ENCODE results near the gene BPIFB6. TPM values are rescaled to one million over a fixed set of nuclear protein-coding genes. Genes with fewer than 3 reads are reported as not detected.

BPIFB6 gene
- total RNA-seq, 4 donors from 2014 or later, result not detected

DNA sequence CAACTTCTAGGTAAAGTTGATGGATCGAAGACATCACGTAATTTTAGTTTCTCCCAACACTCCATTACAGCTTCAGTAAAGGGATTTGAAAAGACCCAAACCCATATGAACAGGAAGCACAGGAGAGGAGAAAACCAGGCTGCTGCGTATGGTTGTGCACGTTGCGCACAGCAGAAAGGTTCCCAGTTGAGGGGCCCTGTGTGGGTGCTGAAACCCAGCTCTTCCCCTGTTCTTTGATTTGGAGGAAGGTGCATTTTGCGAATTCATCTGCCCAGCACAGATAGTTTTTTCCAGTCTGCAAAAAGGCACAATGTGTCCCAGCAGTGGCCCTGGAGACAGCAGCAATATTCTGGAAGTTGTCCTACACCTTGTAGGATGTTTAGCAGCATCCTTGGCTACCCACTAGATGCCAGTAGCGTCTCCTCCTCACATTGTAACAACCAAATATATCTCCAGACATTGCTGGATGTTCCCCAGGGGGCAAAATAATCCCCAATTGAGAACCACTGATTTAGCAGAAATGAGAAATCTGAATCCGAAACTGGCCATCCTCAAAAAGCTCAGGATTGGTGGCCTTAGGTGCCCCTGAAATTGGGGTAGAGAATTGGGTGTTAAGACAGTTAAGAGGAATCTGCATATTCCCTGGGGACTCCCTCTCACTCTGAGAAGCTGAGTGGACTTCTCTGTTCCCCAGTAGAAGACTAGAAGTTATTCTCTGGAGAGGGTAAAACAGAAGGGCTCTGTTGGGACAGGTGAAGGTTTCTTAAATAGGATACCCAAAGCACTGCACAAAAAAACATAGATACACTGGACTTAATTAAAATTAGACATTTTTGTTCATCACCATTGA lies 39.4 kb upstream of the BPIFB6 start:
- H3K27ac ChIP-seq, result no peak overlapping the region
- in situ Hi-C loops (cut with MboI; ENCODE audit: low pct_ligation_motif_present in 1 of 4, low pct_unique_long_range_greater_than_20kb in 1 of 4, low sequenced_read_pairs in 3 of 4), result no loop called here
- H3K4me3 ChIP-seq, result no peak overlapping the region
- 73 to 74% methylated on average over 7 to 8 of the region's 8 CpGs for WGBS, 2 donors (ENCODE audit: low coverage in 1 of 2)
- H3K27me3 ChIP-seq, result no peaks in the 10 kb centered on the region
- no peaks in the 10 kb centered on the region for H3K9me3 ChIP-seq
- DNase-seq, result no peak
- TF ChIP-seq EP300 (IDR thresholded peaks at IDR 0.05; ENCODE audit: low read depth), result no peak
- TF ChIP-seq POLR2AphosphoS5 (IDR thresholded peaks at IDR 0.05), result no peak
- no peak for TF ChIP-seq POLR2A (IDR thresholded peaks at IDR 0.05)
- TF ChIP-seq, protein P1, sequence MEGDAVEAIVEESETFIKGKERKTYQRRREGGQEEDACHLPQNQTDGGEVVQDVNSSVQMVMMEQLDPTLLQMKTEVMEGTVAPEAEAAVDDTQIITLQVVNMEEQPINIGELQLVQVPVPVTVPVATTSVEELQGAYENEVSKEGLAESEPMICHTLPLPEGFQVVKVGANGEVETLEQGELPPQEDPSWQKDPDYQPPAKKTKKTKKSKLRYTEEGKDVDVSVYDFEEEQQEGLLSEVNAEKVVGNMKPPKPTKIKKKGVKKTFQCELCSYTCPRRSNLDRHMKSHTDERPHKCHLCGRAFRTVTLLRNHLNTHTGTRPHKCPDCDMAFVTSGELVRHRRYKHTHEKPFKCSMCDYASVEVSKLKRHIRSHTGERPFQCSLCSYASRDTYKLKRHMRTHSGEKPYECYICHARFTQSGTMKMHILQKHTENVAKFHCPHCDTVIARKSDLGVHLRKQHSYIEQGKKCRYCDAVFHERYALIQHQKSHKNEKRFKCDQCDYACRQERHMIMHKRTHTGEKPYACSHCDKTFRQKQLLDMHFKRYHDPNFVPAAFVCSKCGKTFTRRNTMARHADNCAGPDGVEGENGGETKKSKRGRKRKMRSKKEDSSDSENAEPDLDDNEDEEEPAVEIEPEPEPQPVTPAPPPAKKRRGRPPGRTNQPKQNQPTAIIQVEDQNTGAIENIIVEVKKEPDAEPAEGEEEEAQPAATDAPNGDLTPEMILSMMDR (IDR thresholded peaks at IDR 0.05), result no peak
- H3K4me1 ChIP-seq, result no peaks in the 10 kb centered on the region
- no peaks in the 10 kb centered on the region for H3K36me3 ChIP-seq
- intact Hi-C loops (cut with DNase I; ENCODE audit: low total_unique reads), result no loop called here

DNA sequence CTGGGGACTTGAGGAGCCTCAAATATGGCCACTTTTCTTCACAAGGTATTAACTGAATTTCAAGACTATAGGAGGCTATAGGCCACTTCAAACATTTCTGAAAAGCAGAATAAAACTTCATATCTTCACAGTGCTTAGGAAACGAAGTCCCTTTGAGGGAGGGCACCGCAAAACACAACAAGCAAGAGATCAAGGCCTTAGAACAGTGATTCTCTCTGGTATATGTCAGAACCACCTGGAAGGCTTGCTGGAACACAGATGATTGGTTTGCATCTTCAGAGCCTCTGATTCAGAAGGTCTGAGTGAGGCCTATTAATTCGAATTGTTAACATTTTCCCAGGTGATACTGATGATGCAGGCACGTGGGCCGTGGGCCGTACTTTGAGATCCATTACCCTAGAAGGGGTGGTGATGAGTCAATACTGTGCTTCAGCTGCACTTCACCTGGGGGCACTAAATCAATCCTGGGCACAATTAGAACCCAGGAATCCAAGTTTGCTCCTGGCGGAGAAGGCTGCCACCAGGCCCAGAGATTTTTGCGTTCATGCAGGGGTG lies 37.9 kb upstream of the BPIFB6 start:
- Histone ChIP-seq H3K4me3 (no peak overlapping the region), H3K36me3 (no peaks in the 10 kb centered on the region), H3K9me3 (no peaks in the 10 kb centered on the region), H3K27me3 (no peaks in the 10 kb centered on the region), H3K27ac (no peak overlapping the region), H3K4me1 (no peaks in the 10 kb centered on the region)
- intact Hi-C loops (cut with DNase I; ENCODE audit: low total_unique reads), result no loop called here
- TF ChIP-seq EP300 (IDR thresholded peaks at IDR 0.05; ENCODE audit: low read depth) (no peak), POLR2A (IDR thresholded peaks at IDR 0.05) (no peak), POLR2AphosphoS5 (IDR thresholded peaks at IDR 0.05) (no peak)
- TF ChIP-seq, protein P1 (IDR thresholded peaks at IDR 0.05), result no peak
- WGBS, 2 donors (ENCODE audit: low coverage in 1 of 2), result 60 to 81% methylated on average over 2 to 8 of the region's 8 CpGs
- no peak for DNase-seq
- in situ Hi-C loops (cut with MboI; ENCODE audit: low pct_ligation_motif_present in 1 of 4, low pct_unique_long_range_greater_than_20kb in 1 of 4, low sequenced_read_pairs in 3 of 4), result no loop called here

DNA sequence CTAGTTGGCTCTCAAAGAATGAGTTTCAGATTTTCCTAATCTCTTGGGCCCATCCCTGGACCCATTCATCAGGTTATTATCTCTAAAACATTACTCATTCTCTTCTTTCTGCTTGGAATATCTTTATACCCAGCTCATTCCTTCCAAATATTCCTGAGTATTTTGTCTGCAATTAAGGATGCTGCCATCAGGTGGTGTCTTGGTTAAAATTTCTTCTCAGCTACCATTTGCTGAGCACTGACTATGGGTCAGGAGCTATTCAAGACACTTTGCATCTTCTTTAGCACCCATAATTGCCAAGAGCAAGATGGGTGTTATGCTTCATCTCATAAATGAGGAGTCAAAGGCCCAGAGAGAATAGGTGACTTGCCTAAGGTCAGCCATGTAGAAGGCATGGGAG lies 35.6 kb upstream of the BPIFB6 start:
- Histone ChIP-seq H3K27ac (no peak overlapping the region), H3K27me3 (no peaks in the 10 kb centered on the region), H3K36me3 (no peaks in the 10 kb centered on the region), H3K4me3 (no peak overlapping the region), H3K4me1 (no peaks in the 10 kb centered on the region), H3K9me3 (no peaks in the 10 kb centered on the region)
- intact Hi-C loops (cut with DNase I; ENCODE audit: low total_unique reads), result no loop called here
- TF ChIP-seq POLR2A (IDR thresholded peaks at IDR 0.05) (no peak), POLR2AphosphoS5 (IDR thresholded peaks at IDR 0.05) (no peak), EP300 (IDR thresholded peaks at IDR 0.05; ENCODE audit: low read depth) (no peak)
- TF ChIP-seq, protein P1 (IDR thresholded peaks at IDR 0.05), result no peak
- in situ Hi-C loops (cut with MboI; ENCODE audit: low pct_ligation_motif_present in 1 of 4, low pct_unique_long_range_greater_than_20kb in 1 of 4, low sequenced_read_pairs in 3 of 4), result no loop called here
- no peak for DNase-seq

DNA sequence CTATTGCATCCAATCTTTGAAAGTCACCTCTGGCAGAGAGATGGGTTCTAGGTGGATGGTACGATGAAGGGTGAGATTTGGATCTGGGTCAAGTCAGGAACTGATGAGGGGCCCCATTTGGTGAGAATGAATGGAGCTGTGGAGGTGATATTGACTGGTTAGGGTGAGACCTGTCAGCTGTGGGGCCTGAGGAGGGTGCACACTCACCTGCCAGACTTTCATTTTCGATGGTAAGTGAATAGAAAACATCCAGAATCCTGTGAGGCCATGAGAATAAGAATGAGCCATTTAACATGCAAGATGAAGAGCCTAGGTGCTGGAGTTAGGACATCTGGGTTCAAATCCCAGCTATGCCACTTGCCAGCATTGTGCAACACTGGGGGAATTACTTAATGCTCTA lies 34.0 kb upstream of the BPIFB6 start:
- DNase-seq, result no peak
- intact Hi-C loops (cut with DNase I; ENCODE audit: low total_unique reads), result no loop called here
- Histone ChIP-seq H3K4me3 (no peak overlapping the region), H3K36me3 (no peaks in the 10 kb centered on the region), H3K4me1 (no peaks in the 10 kb centered on the region), H3K9me3 (no peaks in the 10 kb centered on the region), H3K27me3 (no peaks in the 10 kb centered on the region), H3K27ac (no peak overlapping the region)
- WGBS, 2 donors (ENCODE audit: low coverage in 1 of 2), result 72% methylated on average over 2 of the region's 2 CpGs; no CpG with 5 or more reads in 1 of the 2 donors
- in situ Hi-C loops (cut with MboI; ENCODE audit: low pct_ligation_motif_present in 1 of 4, low pct_unique_long_range_greater_than_20kb in 1 of 4, low sequenced_read_pairs in 3 of 4), result no loop called here
- no peak for TF ChIP-seq POLR2A (IDR thresholded peaks at IDR 0.05)

All from transverse colon (tissue), 4 donors.